Bronchial epithelial cell (primary cell): ENCODE measurements around the gene SIK2. TPM values are rescaled to one million over a fixed set of nuclear protein-coding genes. Genes with fewer than 3 reads are reported as not detected.

Experiments
- DNase-seq: peaks from one replicate; pipeline ENCODE4 v3.0.0-alpha.2; 2010; ENCODE audit warnings: low read depth
- FAIRE-seq: peaks from 2 replicates; lab custom pipeline; 2011; peaks lifted over from hg19 to GRCh38; lab: Jason Lieb, UNC
- H3K27me3 ChIP-seq: 2 replicates; pipeline ENCODE4 v1.5.1; 2011; ENCODE audit warnings: low read length; ENCODE audit not compliant: control insufficient read depth, insufficient read depth
- H3K36me3 ChIP-seq: 2 replicates; pipeline ENCODE4 v1.5.1; 2011; ENCODE audit warnings: low read length; ENCODE audit not compliant: control insufficient read depth, insufficient read depth
- H3K4me3 ChIP-seq: 2 replicates; pipeline ENCODE4 v1.5.1; 2011; ENCODE audit warnings: mild to moderate bottlenecking, low read depth, low read length, control low read depth
- total RNA-seq: library from RNA; depleted of rRNA; stranded (reverse); fragments of >200 nt; gene quantifications from 2 replicates; pipeline ENCODE4 v1.2.1, GENCODE V29; 2014
- TF ChIP-seq, protein P1 (sequence below): IDR thresholded peaks from 2 replicates; pipeline ENCODE4 v1.5.1; 2011; ENCODE audit warnings: mild to moderate bottlenecking, moderate library complexity, low read length, control low read depth, inconsistent platforms; ENCODE audit not compliant: insufficient read depth, severe bottlenecking

Gene SIK2
- total RNA-seq, 1 donor from 2014 or later: 2.9 TPM

DNA sequence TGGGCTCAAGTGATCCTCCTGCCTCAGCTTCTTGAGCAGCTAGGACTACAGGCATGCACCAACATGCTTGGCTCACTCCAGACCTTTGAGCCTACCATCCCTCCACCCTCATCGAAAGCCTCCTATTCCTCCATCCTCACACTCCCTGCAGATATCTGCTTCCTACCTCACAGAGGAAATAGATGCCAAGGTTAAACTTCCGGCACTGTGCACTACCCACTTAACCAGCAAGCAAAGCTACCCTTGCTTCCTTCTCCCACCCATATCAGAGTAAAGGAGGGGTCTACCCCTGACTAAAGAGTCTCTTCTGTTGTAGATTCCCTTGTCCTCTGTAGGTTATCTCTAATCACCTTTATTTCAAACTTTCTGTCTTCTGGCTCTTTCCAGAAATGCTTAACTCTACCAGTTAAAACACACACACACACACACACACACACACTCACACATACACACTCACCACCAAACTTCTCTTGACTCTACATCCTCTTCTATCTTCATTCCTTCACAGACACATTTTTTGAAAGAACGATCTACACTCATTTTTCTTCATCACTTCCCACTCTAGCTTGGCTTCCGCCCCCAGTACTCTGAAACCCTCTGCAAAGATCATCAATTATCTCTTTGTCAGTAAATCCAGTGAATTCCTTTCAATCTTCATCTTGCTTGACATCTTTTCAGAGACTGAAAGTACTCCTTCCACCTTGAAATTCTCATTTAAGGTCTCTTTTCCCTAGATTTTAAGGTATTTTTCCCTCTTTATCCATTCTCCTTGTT is 10.9 kb upstream of the SIK2 start:
- Histone ChIP-seq H3K27me3 (no peaks in the 10 kb centered on the region), H3K36me3 (no peaks in the 10 kb centered on the region), H3K4me3 (no peak overlapping the region)
- TF ChIP-seq, protein P1, sequence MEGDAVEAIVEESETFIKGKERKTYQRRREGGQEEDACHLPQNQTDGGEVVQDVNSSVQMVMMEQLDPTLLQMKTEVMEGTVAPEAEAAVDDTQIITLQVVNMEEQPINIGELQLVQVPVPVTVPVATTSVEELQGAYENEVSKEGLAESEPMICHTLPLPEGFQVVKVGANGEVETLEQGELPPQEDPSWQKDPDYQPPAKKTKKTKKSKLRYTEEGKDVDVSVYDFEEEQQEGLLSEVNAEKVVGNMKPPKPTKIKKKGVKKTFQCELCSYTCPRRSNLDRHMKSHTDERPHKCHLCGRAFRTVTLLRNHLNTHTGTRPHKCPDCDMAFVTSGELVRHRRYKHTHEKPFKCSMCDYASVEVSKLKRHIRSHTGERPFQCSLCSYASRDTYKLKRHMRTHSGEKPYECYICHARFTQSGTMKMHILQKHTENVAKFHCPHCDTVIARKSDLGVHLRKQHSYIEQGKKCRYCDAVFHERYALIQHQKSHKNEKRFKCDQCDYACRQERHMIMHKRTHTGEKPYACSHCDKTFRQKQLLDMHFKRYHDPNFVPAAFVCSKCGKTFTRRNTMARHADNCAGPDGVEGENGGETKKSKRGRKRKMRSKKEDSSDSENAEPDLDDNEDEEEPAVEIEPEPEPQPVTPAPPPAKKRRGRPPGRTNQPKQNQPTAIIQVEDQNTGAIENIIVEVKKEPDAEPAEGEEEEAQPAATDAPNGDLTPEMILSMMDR: no peak
- no peak for FAIRE-seq
- peak; percentile 6 for DNase-seq

DNA sequence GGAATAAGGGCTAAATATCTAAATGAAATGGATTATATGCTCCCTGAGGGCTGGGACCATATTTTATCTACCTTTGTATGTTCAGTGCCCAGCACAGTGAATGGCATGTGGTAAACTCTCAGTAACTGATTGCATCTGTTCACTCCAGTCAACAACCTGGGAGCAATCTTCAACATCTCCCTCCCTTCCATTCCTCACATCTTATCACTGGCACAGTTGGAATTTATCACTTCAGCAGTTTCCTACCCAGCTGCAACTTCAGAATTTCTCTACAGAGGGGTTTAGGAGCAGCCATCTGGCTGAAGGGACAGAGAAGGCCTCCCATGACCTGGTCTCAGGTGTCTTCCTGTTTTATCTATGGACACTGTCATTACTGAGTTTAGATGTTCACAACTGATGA is 9.8 kb upstream of the SIK2 start:
- H3K4me3 ChIP-seq: no peak overlapping the region
- DNase-seq (no peak), FAIRE-seq (no peak)
- TF ChIP-seq, protein P1: no peak
- no peaks in the 10 kb centered on the region for H3K36me3 ChIP-seq
- no peaks in the 10 kb centered on the region for H3K27me3 ChIP-seq

DNA sequence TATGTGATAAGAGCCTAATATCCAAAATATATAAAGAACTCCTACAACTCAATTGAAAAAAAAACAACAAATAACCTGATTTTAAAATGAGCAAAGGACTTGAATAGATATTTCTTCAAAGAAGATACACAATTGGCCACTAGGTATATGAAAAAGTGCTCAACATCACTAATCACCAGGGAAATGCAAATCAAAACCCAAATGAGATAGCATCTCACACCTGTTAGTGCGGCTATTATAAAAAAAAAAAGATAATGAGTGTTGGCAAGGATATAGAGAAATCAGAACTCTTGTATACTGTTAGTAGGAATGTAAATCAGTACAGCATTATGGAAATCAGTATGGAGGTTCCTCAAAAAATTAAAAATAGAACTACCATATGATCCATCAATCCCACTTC is 5.9 kb upstream of the SIK2 start:
- Histone ChIP-seq H3K4me3 (no peak overlapping the region), H3K27me3 (no peaks in the 10 kb centered on the region), H3K36me3 (no peaks in the 10 kb centered on the region)
- no peak for DNase-seq
- no peak for FAIRE-seq
- TF ChIP-seq, protein P1: no peak

DNA sequence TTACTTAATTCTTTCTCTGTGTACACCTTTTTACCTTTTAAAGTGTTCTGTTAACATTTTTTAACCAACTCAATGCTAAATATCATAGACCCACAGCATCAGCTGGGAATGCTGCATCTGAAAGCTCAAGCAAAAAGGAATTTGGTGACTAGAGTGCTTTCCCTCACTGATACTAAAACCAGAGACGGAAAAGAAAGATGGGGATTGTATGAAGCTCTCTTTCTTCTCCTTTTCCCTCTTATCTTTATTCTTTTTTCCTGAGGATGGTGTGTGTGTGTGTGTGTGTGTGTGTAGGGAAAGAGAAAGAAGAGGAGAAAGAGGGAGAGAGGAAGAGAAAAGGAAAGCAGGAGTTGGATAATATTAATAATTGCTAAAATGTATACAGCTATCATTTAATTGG is 4.1 kb upstream of the SIK2 start:
- TF ChIP-seq, protein P1: no peak
- Histone ChIP-seq H3K4me3 (no peak overlapping the region), H3K36me3 (no peaks in the 10 kb centered on the region), H3K27me3 (no peaks in the 10 kb centered on the region)
- FAIRE-seq: no peak
- DNase-seq: no peak

DNA sequence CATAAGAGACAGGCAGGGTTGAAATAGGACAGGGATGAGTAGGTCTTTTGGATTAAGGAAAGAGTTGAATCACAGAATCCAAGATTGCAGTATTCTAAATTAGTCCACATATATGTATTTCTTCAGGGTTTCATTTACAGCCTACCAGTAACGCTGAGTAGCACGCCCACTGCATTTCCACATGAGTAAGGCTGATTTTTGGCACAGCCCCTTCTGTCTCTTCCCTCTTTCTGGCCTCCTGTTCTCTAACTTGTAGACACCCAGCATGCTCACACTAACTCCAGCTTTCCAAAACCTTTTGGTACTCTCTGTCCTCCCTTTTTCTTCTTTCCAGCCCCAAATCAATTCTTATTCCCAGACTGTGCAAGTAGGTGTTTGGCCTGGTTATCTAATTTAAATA is 3.7 kb upstream of the SIK2 start:
- H3K4me3 ChIP-seq: no peak overlapping the region
- peak; percentile 7 for DNase-seq
- H3K27me3 ChIP-seq: no peaks in the 10 kb centered on the region
- no peak for FAIRE-seq
- H3K36me3 ChIP-seq: no peaks in the 10 kb centered on the region
- TF ChIP-seq, protein P1: no peak

DNA sequence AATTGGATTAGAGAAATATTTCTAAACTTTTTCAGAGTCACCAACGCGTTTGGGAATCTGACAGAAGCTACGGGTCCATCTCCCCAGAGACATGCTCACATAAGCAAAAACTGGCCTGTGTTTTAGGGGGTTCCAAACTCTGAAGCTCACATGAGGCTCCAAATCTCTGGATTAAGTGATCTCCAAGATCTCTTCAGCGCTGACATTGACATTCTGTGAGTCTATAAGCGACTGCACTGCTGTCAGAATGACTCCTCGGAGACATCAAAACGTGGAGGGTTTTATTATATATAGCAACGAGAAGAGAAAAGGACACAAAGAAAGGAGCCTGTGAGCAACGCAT is 642 bp upstream of the SIK2 start:
- Histone ChIP-seq H3K36me3 (no peaks in the 10 kb centered on the region), H3K27me3 (no peaks in the 10 kb centered on the region), H3K4me3 (peak overlapping the region; percentile 75)
- no peak for DNase-seq
- no peak for FAIRE-seq
- TF ChIP-seq, protein P1: no peak
